Endodermal cell (in vitro differentiated cells): ENCODE data around the gene MEGF10. TPM values are rescaled to one million over a fixed set of nuclear protein-coding genes. Genes with fewer than 3 reads are reported as not detected.

Experiments used
- DNase-seq: peaks from one replicate; pipeline ENCODE4 v3.0.0-alpha.2; 2017
- H3K27ac ChIP-seq: 2 replicates; pipeline ENCODE4 v1.5.1; 2013; ENCODE audit warnings: mild to moderate bottlenecking, low read depth, low read length, moderate library complexity
- H3K27me3 ChIP-seq: 2 replicates; pipeline ENCODE4 v1.6.1; 2013; ENCODE audit warnings: mild to moderate bottlenecking, low read length, moderate library complexity; ENCODE audit not compliant: insufficient read depth, control insufficient read depth, poor library complexity, severe bottlenecking
- H3K36me3 ChIP-seq: 2 replicates; pipeline ENCODE4 v1.7.0; 2013; ENCODE audit warnings: mild to moderate bottlenecking, low read length, moderate library complexity; ENCODE audit not compliant: control insufficient read depth, insufficient read depth
- H3K4me1 ChIP-seq: one replicate; pipeline ENCODE4 v1.7.0; 2013; ENCODE audit warnings: low read length; ENCODE audit not compliant: control insufficient read depth, insufficient read depth
- H3K4me3 ChIP-seq: 2 replicates; pipeline ENCODE4 v1.5.1; 2013; ENCODE audit warnings: mild to moderate bottlenecking, low read length, moderate library complexity
- H3K9ac ChIP-seq: 2 replicates; pipeline ENCODE4 v1.6.1; 2013; ENCODE audit warnings: mild to moderate bottlenecking, low read length, moderate library complexity; ENCODE audit not compliant: poor library complexity, severe bottlenecking; ENCODE audit errors: extremely low read depth
- H3K9me3 ChIP-seq: 2 replicates; pipeline ENCODE4 v1.6.1; 2013; ENCODE audit warnings: mild to moderate bottlenecking, low read length, moderate library complexity; ENCODE audit not compliant: control insufficient read depth
- H3K27ac Mint-ChIP-seq: 2 replicates; pipeline ENCODE4 v1.8.0; 2020; ENCODE audit warnings: mixed read lengths
- H3K27me3 Mint-ChIP-seq: 2 replicates; pipeline ENCODE4 v1.8.0; 2021; ENCODE audit warnings: mild to moderate bottlenecking, mixed read lengths; ENCODE audit not compliant: insufficient read depth
- H3K36me3 Mint-ChIP-seq: 2 replicates; pipeline ENCODE4 v1.8.0; 2020; ENCODE audit warnings: low read depth, mixed read lengths
- H3K4me1 Mint-ChIP-seq: 2 replicates; pipeline ENCODE4 v1.8.0; 2020; ENCODE audit warnings: mixed read lengths
- H3K4me3 Mint-ChIP-seq: 2 replicates; pipeline ENCODE4 v1.8.0; 2020; ENCODE audit warnings: mild to moderate bottlenecking, moderate library complexity, mixed read lengths
- H3K9me3 Mint-ChIP-seq: 2 replicates; pipeline ENCODE4 v1.8.0; 2020; ENCODE audit warnings: mild to moderate bottlenecking, mixed read lengths
- CTCF ChIP-seq: fragments of 200-600 bp; sonication (generic); conservative IDR thresholded peaks from 2 replicates; pipeline ENCODE4 v1.5.0; 2021; ENCODE audit warnings: antibody characterized with exemption, mild to moderate bottlenecking
- WGBS, 2 experiments: methylation state at CpG; one replicate each; pipeline versions ENCODE4 v1.1.5 to v1.1.7; 2013; ENCODE audit warnings: missing lambda C conversion rate in 2 of 2, mixed read lengths in 1 of 2; ENCODE audit not compliant: insufficient coverage in 1 of 2, insufficient read length in 1 of 2; 5-methylcytosine and 5-hydroxymethylcytosine counted together
- total RNA-seq, 2 donors: library from RNA; stranded (reverse); fragmentation: NEBNext Ultra II Directional in 1 of 2; extraction: Animal tissue kit (Norgen Biotek cat#: 25700) in 1 of 2; gene quantifications; 2 replicates in 1 of 2; 3 replicates in 1 of 2; pipeline ENCODE4 v1.2.1, GENCODE V29; 2021

The MEGF10 gene
- total RNA-seq, 2 donors from 2014 or later, result 12.7 to 17.7 TPM

GRCh38 chr5:127303404-127303803, 12.8 kb downstream of the MEGF10 start:
- no peak overlapping the region for H3K4me3 Mint-ChIP-seq
- peaks cover 6% of the 10 kb centered on the region for H3K9me3 Mint-ChIP-seq
- WGBS, 2 experiments, result 95% methylated on average over 1 of the region's 1 CpG; no CpG with 5 or more reads in 1 of the 2 experiments

DNA sequence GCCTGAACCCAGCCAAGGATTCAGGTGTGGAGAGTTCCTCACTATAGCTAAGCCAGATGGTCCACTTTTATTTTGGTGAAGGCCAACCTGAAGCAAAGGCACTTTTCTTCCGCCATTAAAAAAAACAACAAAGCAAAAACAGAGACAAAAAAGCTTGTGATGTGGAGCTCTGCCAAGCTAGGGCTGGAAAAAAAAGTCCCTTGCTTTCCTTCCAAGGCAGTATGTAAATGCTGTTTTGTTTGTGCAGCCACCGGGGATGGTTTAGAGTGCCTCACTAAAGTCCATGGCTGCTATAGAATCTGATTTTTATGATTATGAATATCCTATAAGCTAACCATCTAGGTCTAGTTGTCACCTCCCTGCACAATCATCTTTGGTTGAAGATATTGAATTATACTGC, 14.9 kb downstream of the MEGF10 start:
- 50% methylated on average over 2 of the region's 2 CpGs; no CpG with 5 or more reads in 1 of the 2 experiments for WGBS, 2 experiments
- H3K4me1 Mint-ChIP-seq, result peaks cover 33% of the 10 kb centered on the region
- no peak for TF ChIP-seq CTCF
- H3K9me3 ChIP-seq, result peaks cover 9% of the 10 kb centered on the region
- H3K27ac Mint-ChIP-seq, result no peak overlapping the region
- peaks cover 6% of the 10 kb centered on the region for H3K9me3 Mint-ChIP-seq
- no peaks in the 10 kb centered on the region for H3K36me3 ChIP-seq
- no peaks in the 10 kb centered on the region for H3K27me3 Mint-ChIP-seq
- peaks cover 8% of the 10 kb centered on the region for H3K4me1 ChIP-seq
- no peak overlapping the region for H3K27ac ChIP-seq
- H3K36me3 Mint-ChIP-seq, result peaks cover 4% of the 10 kb centered on the region
- no peak overlapping the region for H3K4me3 ChIP-seq
- no peak overlapping the region for H3K9ac ChIP-seq
- no peaks in the 10 kb centered on the region for H3K27me3 ChIP-seq
- DNase-seq, result no peak
- no peak overlapping the region for H3K4me3 Mint-ChIP-seq

More at GRCh38 chr5:127303404-127303803, 12.8 kb downstream of the MEGF10 start:
- peaks cover 4% of the 10 kb centered on the region for H3K36me3 Mint-ChIP-seq
- no peak overlapping the region for H3K4me3 ChIP-seq
- peaks cover 3% of the 10 kb centered on the region for H3K27me3 Mint-ChIP-seq
- H3K4me1 ChIP-seq, result peaks cover 15% of the 10 kb centered on the region
- no peak overlapping the region for H3K27ac Mint-ChIP-seq
- H3K9me3 ChIP-seq, result peaks cover 3% of the 10 kb centered on the region
- no peak for TF ChIP-seq CTCF
- H3K4me1 Mint-ChIP-seq, result peaks cover 49% of the 10 kb centered on the region
- H3K27ac ChIP-seq, result no peak overlapping the region
- no peaks in the 10 kb centered on the region for H3K36me3 ChIP-seq
- H3K9ac ChIP-seq, result no peak overlapping the region
- no peak for DNase-seq
- H3K27me3 ChIP-seq, result no peaks in the 10 kb centered on the region

- H3K36me3 ChIP-seq, result no peaks in the 10 kb centered on the region
- peaks cover 8% of the 10 kb centered on the region for H3K4me1 ChIP-seq
- peaks cover 9% of the 10 kb centered on the region for H3K9me3 ChIP-seq
- peaks cover 4% of the 10 kb centered on the region for H3K36me3 Mint-ChIP-seq
- H3K27me3 ChIP-seq, result no peaks in the 10 kb centered on the region
- H3K9me3 Mint-ChIP-seq, result peaks cover 6% of the 10 kb centered on the region
- TF ChIP-seq CTCF, result no peak
- no peak overlapping the region for H3K27ac Mint-ChIP-seq
- no peak overlapping the region for H3K27ac ChIP-seq
- H3K4me3 ChIP-seq, result no peak overlapping the region
- H3K27me3 Mint-ChIP-seq, result no peaks in the 10 kb centered on the region
- DNase-seq, result no peak
- H3K4me1 Mint-ChIP-seq, result peaks cover 28% of the 10 kb centered on the region
- 90 to 100% methylated on average over 3 of the region's 3 CpGs for WGBS, 2 experiments
- H3K9ac ChIP-seq, result no peak overlapping the region
- H3K4me3 Mint-ChIP-seq, result no peak overlapping the region
Measured at GRCh38 chr5:127306036-127306435, 15.4 kb downstream of the MEGF10 start.
